Natural killer cell (primary cell): ENCODE data around the gene SINHCAF. TPM values are rescaled to one million over a fixed set of nuclear protein-coding genes. Genes with fewer than 3 reads are reported as not detected.
A peak's percentile ranks its signal among the peaks of the same experiment; 100 is the strongest.

ENCODE experiments used
- ATAC-seq, 3 donors: fragments of 150-1000 bp in 2 of 3; fragments of 200-7000 bp in 1 of 3; cut with Tn5 transposase; 1 replicate in 1 of 3; 2 replicates in 2 of 3; pipeline ENCODE4 v1.10.0; 2021; ENCODE audit warnings: mild to moderate bottlenecking in 2 of 3, moderate library complexity in 2 of 3
- DNase-seq, 2 donors: peaks; one replicate each; pipeline versions ENCODE4 v3.0.0 to v3.0.0-alpha.2; 2013 to 2021; ENCODE audit warnings: mixed read lengths in 1 of 2
- H3K27ac ChIP-seq: one replicate; pipeline ENCODE4 v1.5.1; 2013; ENCODE audit warnings: mild to moderate bottlenecking, low read length
- H3K27me3 ChIP-seq: one replicate; pipeline ENCODE4 v1.6.1; 2013; ENCODE audit warnings: low read length; ENCODE audit not compliant: control insufficient read depth, insufficient read depth
- H3K36me3 ChIP-seq: one replicate; pipeline ENCODE4 v1.6.1; 2013; ENCODE audit warnings: low read length; ENCODE audit not compliant: control insufficient read depth, insufficient read depth
- H3K4me1 ChIP-seq: one replicate; pipeline ENCODE4 v1.6.1; 2013; ENCODE audit warnings: low read length; ENCODE audit not compliant: control insufficient read depth, insufficient read depth
- H3K4me3 ChIP-seq: one replicate; pipeline ENCODE4 v1.5.1; 2013; ENCODE audit warnings: low read length
- H3K9me3 ChIP-seq: one replicate; pipeline ENCODE4 v1.6.1; 2013; ENCODE audit warnings: low read length; ENCODE audit not compliant: control insufficient read depth, insufficient read depth
- H3K27ac Mint-ChIP-seq, 2 donors: one replicate each; pipeline ENCODE4 v1.8.0; 2022; ENCODE audit warnings: mild to moderate bottlenecking in 2 of 2, mixed read lengths in 2 of 2, moderate library complexity in 1 of 2
- H3K27me3 Mint-ChIP-seq, 2 donors: one replicate each; pipeline ENCODE4 v1.8.0; 2022; ENCODE audit warnings: low read depth in 2 of 2, mixed read lengths in 2 of 2
- H3K36me3 Mint-ChIP-seq: one replicate; pipeline ENCODE4 v1.8.0; 2022; ENCODE audit warnings: mixed read lengths
- H3K4me1 Mint-ChIP-seq, 2 donors: one replicate each; pipeline ENCODE4 v1.8.0; 2022; ENCODE audit warnings: mixed read lengths in 2 of 2
- H3K4me3 Mint-ChIP-seq: one replicate; pipeline ENCODE4 v1.8.0; 2022; ENCODE audit warnings: mild to moderate bottlenecking, moderate library complexity, mixed read lengths
- H3K9me3 Mint-ChIP-seq, 2 donors: one replicate each; pipeline ENCODE4 v1.8.0; 2022; ENCODE audit warnings: mixed read lengths in 2 of 2
- WGBS: methylation state at CpG from one replicate; pipeline ENCODE4 v1.1.7; 2013; ENCODE audit warnings: missing lambda C conversion rate; ENCODE audit not compliant: insufficient coverage; 5-methylcytosine and 5-hydroxymethylcytosine counted together
- intact Hi-C: fragments of 100-400 bp; cut with micrococcal nuclease; formaldehyde crosslinking; loops from one replicate; pipeline ENCODE4 v1.14.2; 2022
- total RNA-seq, 4 donors: library from RNA; stranded (reverse); fragments of 120-200 nt in 1 of 4; gene quantifications; one replicate each; pipeline versions ENCODE4 v1.2.3 to v1.2.4, GENCODE V29; 2013 to 2022
- TF ChIP-seq, protein P1 (sequence below): fragments of 200-600 bp; IDR thresholded peaks from one replicate; pipeline ENCODE4 v1.8.0; 2022; ENCODE audit warnings: antibody characterized with exemption

The SINHCAF gene
- total RNA-seq, 3 donors from 2014 or later (not counting 1 experiment from before 2014, with no cell fraction given): 40.4 to 55.0 (median 41.0) TPM

DNA sequence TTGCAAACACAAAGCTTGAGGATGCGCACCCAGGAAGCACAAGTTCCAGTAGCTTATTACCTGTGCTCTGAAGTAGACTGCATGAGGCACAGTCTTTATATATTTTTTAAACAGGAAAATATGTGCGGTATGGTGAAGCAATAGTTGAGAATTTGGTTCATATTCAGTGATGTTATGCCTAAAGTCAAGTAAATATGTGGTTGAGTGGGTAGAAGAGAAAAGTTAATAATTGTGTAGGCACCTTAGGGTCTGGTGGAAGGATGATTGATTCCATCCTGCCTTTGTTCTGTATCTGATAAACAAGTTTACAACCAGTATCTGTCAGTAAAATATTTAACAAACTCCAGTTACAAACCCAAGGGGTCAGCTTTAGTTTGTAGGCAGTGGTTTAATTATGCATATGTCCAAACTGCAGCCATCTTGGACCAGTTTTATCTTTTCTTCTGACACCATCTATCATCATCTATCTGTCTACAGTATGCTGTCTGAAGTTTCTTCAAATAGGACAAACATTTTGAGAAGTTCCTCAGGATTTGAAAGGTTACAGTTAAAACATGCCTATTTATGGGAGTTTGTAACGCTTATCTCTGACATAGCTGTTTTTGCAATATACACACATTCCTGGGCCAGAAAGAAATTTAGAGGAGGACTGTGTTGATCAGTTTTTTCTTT is 10.8 kb downstream of the SINHCAF start:
- H3K4me1 ChIP-seq: peaks cover 4% of the 10 kb centered on the region
- no peaks in the 10 kb centered on the region for H3K36me3 ChIP-seq
- 88% methylated on average over 3 of the region's 3 CpGs for WGBS
- Mint-ChIP-seq H3K27me3 (no peaks in the 10 kb centered on the region), H3K36me3 (no peaks in the 10 kb centered on the region), H3K4me3 (no peak overlapping the region), H3K4me1 (peaks cover 18 to 47% of the 10 kb centered on the region in 2 donors), H3K9me3 (no peaks in the 10 kb centered on the region), H3K27ac (no peak overlapping the region)
- no peak overlapping the region for H3K27ac ChIP-seq
- ATAC-seq (no peak), DNase-seq (no peak)
- intact Hi-C loops: no loop called here
- H3K27me3 ChIP-seq: no peaks in the 10 kb centered on the region
- TF ChIP-seq, protein P1, sequence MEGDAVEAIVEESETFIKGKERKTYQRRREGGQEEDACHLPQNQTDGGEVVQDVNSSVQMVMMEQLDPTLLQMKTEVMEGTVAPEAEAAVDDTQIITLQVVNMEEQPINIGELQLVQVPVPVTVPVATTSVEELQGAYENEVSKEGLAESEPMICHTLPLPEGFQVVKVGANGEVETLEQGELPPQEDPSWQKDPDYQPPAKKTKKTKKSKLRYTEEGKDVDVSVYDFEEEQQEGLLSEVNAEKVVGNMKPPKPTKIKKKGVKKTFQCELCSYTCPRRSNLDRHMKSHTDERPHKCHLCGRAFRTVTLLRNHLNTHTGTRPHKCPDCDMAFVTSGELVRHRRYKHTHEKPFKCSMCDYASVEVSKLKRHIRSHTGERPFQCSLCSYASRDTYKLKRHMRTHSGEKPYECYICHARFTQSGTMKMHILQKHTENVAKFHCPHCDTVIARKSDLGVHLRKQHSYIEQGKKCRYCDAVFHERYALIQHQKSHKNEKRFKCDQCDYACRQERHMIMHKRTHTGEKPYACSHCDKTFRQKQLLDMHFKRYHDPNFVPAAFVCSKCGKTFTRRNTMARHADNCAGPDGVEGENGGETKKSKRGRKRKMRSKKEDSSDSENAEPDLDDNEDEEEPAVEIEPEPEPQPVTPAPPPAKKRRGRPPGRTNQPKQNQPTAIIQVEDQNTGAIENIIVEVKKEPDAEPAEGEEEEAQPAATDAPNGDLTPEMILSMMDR: no peak
- no peaks in the 10 kb centered on the region for H3K9me3 ChIP-seq
- H3K4me3 ChIP-seq: no peak overlapping the region

DNA sequence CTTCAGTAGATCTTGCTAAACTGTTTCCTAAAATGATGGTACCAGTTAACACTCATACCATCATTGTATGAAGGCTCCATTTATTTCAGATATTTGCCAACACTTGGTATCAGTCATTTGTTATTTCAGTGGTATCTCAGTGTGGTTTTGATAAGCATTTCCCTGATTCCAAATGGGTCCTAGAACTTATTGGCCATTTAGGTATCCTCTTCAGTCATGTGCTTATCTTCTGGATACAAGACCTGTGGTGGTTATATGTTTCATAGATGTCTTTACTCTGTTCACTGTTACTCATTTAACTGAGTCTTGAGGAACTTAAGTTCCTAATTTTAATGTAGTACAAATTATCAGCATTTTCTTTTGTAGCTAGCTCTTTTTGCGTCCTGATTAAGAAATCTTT is 13.5 kb downstream of the SINHCAF start:
- ATAC-seq (no peak), DNase-seq (no peak)
- H3K27me3 Mint-ChIP-seq: no peaks in the 10 kb centered on the region
- TF ChIP-seq, protein P1: no peak
- Histone ChIP-seq H3K27me3 (no peaks in the 10 kb centered on the region), H3K4me1 (no peaks in the 10 kb centered on the region), H3K9me3 (no peaks in the 10 kb centered on the region), H3K4me3 (no peak overlapping the region), H3K27ac (no peak overlapping the region), H3K36me3 (no peaks in the 10 kb centered on the region)
- H3K4me3 Mint-ChIP-seq: no peak overlapping the region
- no CpG with 5 or more reads among the region's 1 CpG for WGBS
- no peaks in the 10 kb centered on the region for H3K36me3 Mint-ChIP-seq
- intact Hi-C loops: no loop called here
- H3K4me1 Mint-ChIP-seq: peaks cover 13 to 32% of the 10 kb centered on the region in 2 donors
- peak overlapping the region in 1 of 2 donors; percentile 3 for H3K27ac Mint-ChIP-seq
- no peaks in the 10 kb centered on the region for H3K9me3 Mint-ChIP-seq

DNA sequence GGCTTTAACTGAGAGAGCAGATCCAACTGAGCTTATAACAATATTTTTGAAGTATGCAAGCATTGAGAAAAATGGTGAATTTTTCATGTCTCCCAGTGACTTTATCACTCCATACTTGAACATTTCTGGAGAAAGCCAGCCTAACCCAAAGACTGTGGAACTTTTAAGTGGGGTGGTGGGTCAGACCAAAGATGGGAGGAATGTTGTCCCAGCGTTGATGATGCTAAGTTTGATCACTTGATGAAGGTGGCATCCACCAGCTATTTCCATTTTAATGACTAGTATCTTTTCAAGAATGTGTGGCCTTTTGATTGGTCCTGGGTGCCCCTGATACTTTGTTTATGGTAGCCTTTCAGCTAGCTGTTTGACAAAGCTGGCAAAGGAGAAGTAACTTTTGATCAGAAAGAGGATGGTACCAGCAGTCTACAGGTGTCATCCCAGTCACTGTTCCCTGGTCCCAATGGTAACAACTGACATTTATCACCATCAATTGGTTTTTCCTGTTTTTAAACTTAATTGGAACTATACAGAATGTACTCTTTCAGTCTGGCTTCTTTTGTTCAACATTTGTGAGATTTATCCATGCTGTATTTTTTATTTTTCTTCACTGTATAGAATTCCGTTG is 14.2 kb downstream of the SINHCAF start:
- H3K9me3 ChIP-seq: no peaks in the 10 kb centered on the region
- no peak overlapping the region for H3K27ac ChIP-seq
- Mint-ChIP-seq H3K4me1 (peaks cover 13 to 33% of the 10 kb centered on the region in 2 donors), H3K27me3 (no peaks in the 10 kb centered on the region), H3K27ac (peak overlapping the region in 1 of 2 donors; percentile 3), H3K36me3 (no peaks in the 10 kb centered on the region), H3K9me3 (no peaks in the 10 kb centered on the region), H3K4me3 (no peak overlapping the region)
- no peaks in the 10 kb centered on the region for H3K27me3 ChIP-seq
- TF ChIP-seq, protein P1: no peak
- intact Hi-C loops: no loop called here
- no peak for DNase-seq
- no peaks in the 10 kb centered on the region for H3K36me3 ChIP-seq
- WGBS: 100% methylated on average over 2 of the region's 2 CpGs
- ATAC-seq: no peak
- H3K4me3 ChIP-seq: no peak overlapping the region
- H3K4me1 ChIP-seq: no peaks in the 10 kb centered on the region
